HEK293 (cell line): ENCODE results near the gene SIK3.

Source experiments
- CTCF ChIA-PET: fragments of 350-600 bp; formaldehyde crosslinking; extraction: SDS; loops from one replicate; lab custom pipeline; 2021; ENCODE audit warnings: antibody characterized with exemption; lab: Yijun Ruan, JAX
- POLR2A ChIA-PET: fragments of 300-600 bp; formaldehyde crosslinking; extraction: SDS; loops from one replicate; lab custom pipeline; 2020; ENCODE audit warnings: antibody characterized with exemption, inconsistent platforms; lab: Yijun Ruan, JAX
- H3K27ac ChIP-seq: fragments of 200-500 bp; sonication (Bioruptor generic); 2 replicates; pipeline ENCODE4 v1.5.1; 2014; ENCODE audit warnings: low read depth, low read length, control low read depth, inconsistent platforms; ENCODE audit errors: extremely low read depth
- H3K36me3 ChIP-seq, 2 experiments: fragments of 200-500 bp in 1 of 2; sonication (Bioruptor generic) in 1 of 2; 1 replicate in 1 of 2; 2 replicates in 1 of 2; pipeline ENCODE4 v1.5.1; 2014 to 2017; ENCODE audit warnings: inconsistent platforms in 2 of 2, low read length in 2 of 2; ENCODE audit not compliant: control insufficient read depth in 2 of 2, insufficient read depth in 1 of 2
- H3K4me1 ChIP-seq: fragments of 200-500 bp; sonication (Bioruptor generic); 2 replicates; pipeline ENCODE4 v1.5.1; 2014; ENCODE audit warnings: mild to moderate bottlenecking, low read length, inconsistent platforms; ENCODE audit not compliant: control insufficient read depth, insufficient read depth
- H3K4me3 ChIP-seq: 2 replicates; pipeline ENCODE4 v1.5.1; 2011; ENCODE audit warnings: low read depth, mild to moderate bottlenecking, control low read depth, low read length, moderate library complexity
- H3K9me3 ChIP-seq: fragments of 200-500 bp; sonication (Bioruptor generic); 2 replicates; pipeline ENCODE4 v1.5.1; 2014; ENCODE audit warnings: low read depth, low read length, inconsistent platforms; ENCODE audit not compliant: control insufficient read depth, insufficient read depth
- EGR2 ChIP-seq: fragments of 450-650 bp; formaldehyde crosslinking; IDR thresholded peaks from 2 replicates; pipeline ENCODE4 v1.5.1; 2016; ENCODE audit warnings: low read depth, missing biosample characterization, missing genetic modification characterization
- MEIS1 ChIP-seq: sonication (generic); formaldehyde crosslinking; IDR thresholded peaks from 2 replicates; pipeline ENCODE4 v1.8.1; 2022; ENCODE audit warnings: missing genetic modification reagents, mild to moderate bottlenecking, borderline replicate concordance
- PRDM2 ChIP-seq: fragments of 450-650 bp; formaldehyde crosslinking; IDR thresholded peaks from 2 replicates; pipeline ENCODE4 v1.5.1; 2016; ENCODE audit warnings: missing biosample characterization, missing genetic modification characterization, borderline replicate concordance
- TRIM28 ChIP-seq: IDR thresholded peaks from 2 replicates; pipeline ENCODE4 v1.6.1; 2011; ENCODE audit warnings: low read length, control low read depth, borderline replicate concordance
- ZBTB6 ChIP-seq: fragments of 450-650 bp; formaldehyde crosslinking; IDR thresholded peaks from 2 replicates; pipeline ENCODE4 v1.5.1; 2017; ENCODE audit warnings: missing biosample characterization, missing genetic modification characterization
- ZBTB7A ChIP-seq: fragments of 450-650 bp; formaldehyde crosslinking; IDR thresholded peaks from 2 replicates; pipeline ENCODE4 v1.5.1; 2016; ENCODE audit warnings: low read depth, missing biosample characterization, missing genetic modification characterization
- ZFHX2 ChIP-seq: fragments of 450-650 bp; formaldehyde crosslinking; conservative IDR thresholded peaks from 2 replicates; pipeline ENCODE4 v1.5.1; 2016; ENCODE audit warnings: missing biosample characterization, missing genetic modification characterization
- ZNF2 ChIP-seq: fragments of 450-650 bp; formaldehyde crosslinking; IDR thresholded peaks from 2 replicates; pipeline ENCODE4 v1.5.1; 2016; ENCODE audit warnings: missing biosample characterization, missing genetic modification characterization
- ZNF221 ChIP-seq: fragments of 450-650 bp; formaldehyde crosslinking; IDR thresholded peaks from 2 replicates; pipeline ENCODE4 v1.5.1; 2017; ENCODE audit warnings: missing biosample characterization, missing genetic modification characterization, borderline replicate concordance
- ZNF280D ChIP-seq: fragments of 450-650 bp; formaldehyde crosslinking; IDR thresholded peaks from 2 replicates; pipeline ENCODE4 v1.5.1; 2016; ENCODE audit warnings: missing biosample characterization, missing genetic modification characterization
- ZNF341 ChIP-seq: fragments of 450-650 bp; formaldehyde crosslinking; IDR thresholded peaks from 2 replicates; pipeline ENCODE4; 2016; ENCODE audit warnings: low read depth, missing biosample characterization, missing genetic modification characterization
- ZNF354C ChIP-seq: fragments of 450-650 bp; formaldehyde crosslinking; IDR thresholded peaks from 2 replicates; pipeline ENCODE4 v1.5.1; 2016; ENCODE audit warnings: missing biosample characterization, missing genetic modification characterization, low read depth, borderline replicate concordance
- ZNF48 ChIP-seq: fragments of 450-650 bp; formaldehyde crosslinking; IDR thresholded peaks from 2 replicates; pipeline ENCODE4 v1.5.1; 2016; ENCODE audit warnings: missing biosample characterization, missing genetic modification characterization
- ZNF488 ChIP-seq: fragments of 450-650 bp; formaldehyde crosslinking; IDR thresholded peaks from 2 replicates; pipeline ENCODE4 v1.5.1; 2016; ENCODE audit warnings: missing biosample characterization, missing genetic modification characterization
- ZNF639 ChIP-seq: fragments of 450-650 bp; formaldehyde crosslinking; IDR thresholded peaks from 2 replicates; pipeline ENCODE4 v1.5.1; 2016; ENCODE audit warnings: missing biosample characterization, missing genetic modification characterization
- ZNF664 ChIP-seq: fragments of 450-650 bp; formaldehyde crosslinking; IDR thresholded peaks from 2 replicates; pipeline ENCODE4 v1.5.1; 2016; ENCODE audit warnings: missing biosample characterization, missing genetic modification characterization
- ZNF701 ChIP-seq: fragments of 450-650 bp; formaldehyde crosslinking; IDR thresholded peaks from 2 replicates; pipeline ENCODE4 v1.5.1; 2016; ENCODE audit warnings: missing biosample characterization, missing genetic modification characterization
- ZXDB ChIP-seq: fragments of 450-650 bp; formaldehyde crosslinking; IDR thresholded peaks from 2 replicates; pipeline ENCODE4 v1.5.1; 2016; ENCODE audit warnings: missing biosample characterization, missing genetic modification characterization

Gene SIK3

GRCh38 chr11:116838321-116839084 lies 259.7 kb downstream of the SIK3 start (continued):
- TF ChIP-seq PRDM2 (tag by site-specific recombination) (no peak), MEIS1 (CRISPR knock-in tag) (no peak), ZNF221 (no peak), ZNF48 (tag by site-specific recombination) (no peak), ZBTB7A (tag by site-specific recombination) (no peak), ZNF341 (tag by site-specific recombination) (no peak), ZXDB (tag by site-specific recombination) (no peak)
- TF ChIP-seq, all 188 proteins: peak for 0

- Histone ChIP-seq H3K4me1 (no peaks in the 10 kb centered on the region), H3K9me3 (no peaks in the 10 kb centered on the region), H3K36me3 (no peaks in the 10 kb centered on the region), H3K4me3 (no peak within 1 kb of the TSS), H3K27ac (no peak within 1 kb of the TSS)
- ChIA-PET CTCF (interaction anchor here (1.0 to 4.9 kb wide), 3 partner anchors 11 to 66 kb away, joined by 4 to 118 read pairs (median 7); partner anchors contain the start of gene APOA5), POLR2A (interaction anchor here (2.3 kb wide), 1 partner anchor 47 kb away, joined by 13 read pairs; the partner anchor contains the start of gene APOA5)
- no peak for TF ChIP-seq ZNF280D (tag by site-specific recombination)
- TF ChIP-seq ZNF701: no peak
- TF ChIP-seq ZNF2 (tag by site-specific recombination): no peak
- no peak for TF ChIP-seq ZNF488 (tag by site-specific recombination)
- TF ChIP-seq ZBTB6 (tag by site-specific recombination): no peak
- peak; percentile 68 for TF ChIP-seq ZFHX2
- peak; percentile 76 for TF ChIP-seq EGR2 (tag by site-specific recombination)
- TF ChIP-seq ZNF354C: no peak
- no peak for TF ChIP-seq TRIM28
- no peak for TF ChIP-seq ZNF664 (tag by site-specific recombination)
- TF ChIP-seq ZNF639 (tag by site-specific recombination): no peak
Observed at GRCh38 chr11:116837231-116838091, 260.8 kb downstream of the SIK3 start, which contains the start of gene APOA1. APOA1 (minus strand) TSS chr11:116837622; CDS start chr11:116837387, 235 bp downstream.
